ENCODE results near the gene CABLES1.

Gene CABLES1

GRCh38 chr18:23223641-23224040, 88.4 kb downstream of the CABLES1 start:
- in situ Hi-C loops (cut with HindIII; ENCODE audit: low sequenced_read_pairs) = no loop called here

GRCh38 chr18:23225503-23225902, 90.2 kb downstream of the CABLES1 start:
- no peak overlapping the region for H3K4me3 ChIP-seq (ENCODE audit: low read depth, low read length)
- peak; percentile 97 for DNase-seq (ENCODE audit: low read depth)
- in situ Hi-C loops (cut with HindIII; ENCODE audit: low sequenced_read_pairs) = no loop called here
- no peak for TF ChIP-seq CTCF (IDR thresholded peaks at IDR 0.05; ENCODE audit: low read depth, low read length, missing control alignments)

More at GRCh38 chr18:23223641-23224040, 88.4 kb downstream of the CABLES1 start:
- no peak overlapping the region for H3K4me3 ChIP-seq (ENCODE audit: low read depth, low read length)
- DNase-seq (ENCODE audit: low read depth) = no peak
- no peak for TF ChIP-seq CTCF (IDR thresholded peaks at IDR 0.05; ENCODE audit: low read depth, low read length, missing control alignments)

- no peak for TF ChIP-seq CTCF (IDR thresholded peaks at IDR 0.05; ENCODE audit: low read depth, low read length, missing control alignments)
- DNase-seq (ENCODE audit: low read depth) = no peak
- in situ Hi-C loops (cut with HindIII; ENCODE audit: low sequenced_read_pairs) = no loop called here
- H3K4me3 ChIP-seq (ENCODE audit: low read depth, low read length) = no peak overlapping the region
Observed at GRCh38 chr18:23226391-23226790, 91.1 kb downstream of the CABLES1 start.

- TF ChIP-seq CTCF (IDR thresholded peaks at IDR 0.05; ENCODE audit: low read depth, low read length, missing control alignments) = no peak
- in situ Hi-C loops (cut with HindIII; ENCODE audit: low sequenced_read_pairs) = no loop called here
- no peak overlapping the region for H3K4me3 ChIP-seq (ENCODE audit: low read depth, low read length)
- peak; percentile 72 for DNase-seq (ENCODE audit: low read depth)
Observed at GRCh38 chr18:23226930-23227725, 91.8 kb downstream of the CABLES1 start.

GRCh38 chr18:23227726-23228070, 92.4 kb downstream of the CABLES1 start:
- in situ Hi-C loops (cut with HindIII; ENCODE audit: low sequenced_read_pairs) = no loop called here
- H3K4me3 ChIP-seq (ENCODE audit: low read depth, low read length) = no peak overlapping the region
- no peak for DNase-seq (ENCODE audit: low read depth)
- TF ChIP-seq CTCF (IDR thresholded peaks at IDR 0.05; ENCODE audit: low read depth, low read length, missing control alignments) = no peak

- TF ChIP-seq CTCF (IDR thresholded peaks at IDR 0.05; ENCODE audit: low read depth, low read length, missing control alignments) = no peak
- H3K4me3 ChIP-seq (ENCODE audit: low read depth, low read length) = no peak overlapping the region
- in situ Hi-C loops (cut with HindIII; ENCODE audit: low sequenced_read_pairs) = no loop called here
- DNase-seq (ENCODE audit: low read depth) = no peak
Observed at GRCh38 chr18:23228102-23229061, 93.1 kb downstream of the CABLES1 start.

Data from astrocyte of the cerebellum (primary cell).